CD4-positive, alpha-beta T cell treated with Interleukin-15 for 4 hours (primary cell): Measurements from ENCODE around the gene EXOC3L4.
"Not testable (repeated sequence)": the region's sequence is repeated elsewhere in the genome, so short reads cannot be mapped to it uniquely, and the experiment has no call there.

Experiments used
- DNase-seq: peaks from one replicate; pipeline ENCODE4 v3.0.0-alpha.2; 2020; ENCODE audit warnings: low spot score

Gene EXOC3L4

GRCh38 chr14:103151270-103151945 lies 56.9 kb downstream of the EXOC3L4 start:
- no peak for DNase-seq

- DNase-seq: no peak
These were observed 60.5 kb downstream of the EXOC3L4 start for GRCh38 chr14:103155010-103155409.

- not testable (repeated sequence) for DNase-seq
These were observed 60.9 kb downstream of the EXOC3L4 start for GRCh38 chr14:103155416-103155815.

GRCh38 chr14:103155826-103156394 lies 61.4 kb downstream of the EXOC3L4 start:
- no peak for DNase-seq

- no peak for DNase-seq
These were observed 62.3 kb downstream of the EXOC3L4 start for GRCh38 chr14:103156651-103157378.

- no peak for DNase-seq
These were observed 63.4 kb downstream of the EXOC3L4 start for GRCh38 chr14:103157969-103158368.

- no peak for DNase-seq
These were observed 64.2 kb downstream of the EXOC3L4 start for GRCh38 chr14:103158688-103159087.
